ENCODE results near the gene GPATCH2.
"Not testable (repeated sequence)": the region's sequence is repeated elsewhere in the genome, so short reads cannot be mapped to it uniquely, and the experiment has no call there.

The GPATCH2 gene

GRCh38 chr1:217433664-217434063 is 197.2 kb downstream of the GPATCH2 start:
- no peak for DNase-seq

GRCh38 chr1:217432339-217432738 is 198.6 kb downstream of the GPATCH2 start:
- no peak for DNase-seq

- DNase-seq: no peak
Observed at GRCh38 chr1:217431395-217431794, 199.5 kb downstream of the GPATCH2 start.

- no peak for DNase-seq
Observed at GRCh38 chr1:217425422-217425821, 205.5 kb downstream of the GPATCH2 start.

GRCh38 chr1:217419194-217419551 is 211.7 kb downstream of the GPATCH2 start:
- no peak for DNase-seq

- DNase-seq: no peak
Observed at GRCh38 chr1:217418269-217419193, 212.4 kb downstream of the GPATCH2 start.

- DNase-seq: no peak
Observed at GRCh38 chr1:217417363-217417762, 213.5 kb downstream of the GPATCH2 start.

- DNase-seq: no peak
Observed at GRCh38 chr1:217407534-217408001, 223.3 kb downstream of the GPATCH2 start.

- DNase-seq: no peak
Observed at GRCh38 chr1:217403026-217403720, 227.7 kb downstream of the GPATCH2 start.

GRCh38 chr1:217402301-217402700 is 228.6 kb downstream of the GPATCH2 start:
- no peak for DNase-seq

- no peak for DNase-seq
Observed at GRCh38 chr1:217393896-217394295, 237.0 kb downstream of the GPATCH2 start.

GRCh38 chr1:217392441-217392840 is 238.4 kb downstream of the GPATCH2 start:
- no peak for DNase-seq

- DNase-seq: no peak
Observed at GRCh38 chr1:217389895-217390294, 241.0 kb downstream of the GPATCH2 start.

- no peak for DNase-seq
Observed at GRCh38 chr1:217388522-217389065, 242.3 kb downstream of the GPATCH2 start.

- DNase-seq: not testable (repeated sequence)
Observed at GRCh38 chr1:217381773-217382172, 249.1 kb downstream of the GPATCH2 start.

- not testable (repeated sequence) for DNase-seq
Observed at GRCh38 chr1:217379804-217380203, 251.1 kb downstream of the GPATCH2 start.

GRCh38 chr1:217379336-217379735 is 251.6 kb downstream of the GPATCH2 start:
- DNase-seq: no peak
